GM12878 (cell line): ENCODE measurements around the gene HOMER2. TPM values are rescaled to one million over a fixed set of nuclear protein-coding genes. Genes with fewer than 3 reads are reported as not detected.

Source experiments
- ATAC-seq: fragments of 200-7000 bp; cut with Tn5 transposase; 3 replicates; pipeline ENCODE4 v1.9.1; 2020; ENCODE audit warnings: mild to moderate bottlenecking, moderate library complexity
- BruUV-seq: library from RNA; stranded (reverse); fragments of 400-500 nt; replicated peaks from 2 replicates; lab custom pipeline; 2021; lab: Mats Ljungman, UMichigan
- CTCF ChIA-PET: fragments of 300-600 bp; sonication (Branson Sonifier 250); formaldehyde crosslinking; extraction: SDS; loops from one replicate; lab custom pipeline; 2021; ENCODE audit warnings: inconsistent platforms; lab: Yijun Ruan, JAX
- POLR2A ChIA-PET: fragments of 350-600 bp; formaldehyde crosslinking; extraction: SDS; loops from one replicate; lab custom pipeline; 2021; ENCODE audit warnings: inconsistent platforms; lab: Charles Lee
- RAD21 ChIA-PET: fragments of 300-600 bp; sonication (Branson Sonifier 250); formaldehyde crosslinking; loops from one replicate; lab custom pipeline; 2023; ENCODE audit warnings: antibody characterized with exemption; ENCODE audit not compliant: unreplicated experiment; lab: Charles Lee
- SMC1A ChIA-PET: fragments of 300-600 bp; sonication (Branson Sonifier 250); formaldehyde crosslinking; loops from one replicate; lab custom pipeline; 2023; ENCODE audit not compliant: unreplicated experiment, uncharacterized antibody; lab: Charles Lee
- DNase-seq: peaks from one replicate; pipeline ENCODE4 v3.0.0-alpha.2; 2011; ENCODE audit warnings: low read depth, low spot score
- FAIRE-seq: peaks from 3 replicates; lab custom pipeline; 2011; peaks lifted over from hg19 to GRCh38; lab: Jason Lieb, UNC
- H2AFZ ChIP-seq: 2 replicates; pipeline ENCODE4 v1.6.0; 2011; ENCODE audit warnings: low read depth, low read length, control low read depth; ENCODE audit not compliant: control insufficient read depth
- H3K27ac ChIP-seq: 2 replicates; pipeline ENCODE4 v1.5.1; 2011; ENCODE audit warnings: control low read depth; ENCODE audit not compliant: control insufficient read depth, insufficient read depth
- H3K27me3 ChIP-seq, 2 experiments: replicated peaks in 1 of 2; 2 replicates each; pipeline versions ENCODE4 v1.6.0 to v1.6.1; 2011; ENCODE audit warnings: low read length in 1 of 2; ENCODE audit not compliant: control insufficient read depth in 2 of 2, insufficient read depth in 2 of 2
- H3K36me3 ChIP-seq, 2 experiments: 2 replicates each; pipeline ENCODE4 v1.5.1; 2011; ENCODE audit warnings: low read length in 1 of 2; ENCODE audit not compliant: control insufficient read depth in 2 of 2, insufficient read depth in 2 of 2
- H3K4me1 ChIP-seq: 2 replicates; pipeline ENCODE4 v1.6.1; 2011; ENCODE audit warnings: mild to moderate bottlenecking, low read length, moderate library complexity, mixed read lengths; ENCODE audit not compliant: control insufficient read depth, insufficient read depth
- H3K4me2 ChIP-seq: 2 replicates; pipeline ENCODE4 v1.6.0; 2011; ENCODE audit warnings: control low read depth; ENCODE audit not compliant: control insufficient read depth, insufficient read depth
- H3K4me3 ChIP-seq: fragments of 200-600 bp; sonication (generic); 2 replicates; pipeline ENCODE4 v1.5.1; 2016
- H3K79me2 ChIP-seq: 2 replicates; pipeline ENCODE4 v1.6.0; 2011; ENCODE audit warnings: low read length; ENCODE audit not compliant: control insufficient read depth, insufficient read depth
- H3K9ac ChIP-seq: 2 replicates; pipeline ENCODE4 v1.8.0; 2011; ENCODE audit warnings: low read length, control low read depth, mixed read lengths; ENCODE audit not compliant: control insufficient read depth, insufficient read depth
- H3K9me3 ChIP-seq: replicated peaks from 3 replicates; pipeline ENCODE4 v1.5.1; 2011; ENCODE audit warnings: mild to moderate bottlenecking, low read length; ENCODE audit not compliant: control insufficient read depth, insufficient read depth
- H4K20me1 ChIP-seq: 2 replicates; pipeline ENCODE4 v1.6.0; 2011; ENCODE audit not compliant: control insufficient read depth, insufficient read depth
- DPF2 ChIP-seq: fragments of 450-650 bp; IDR thresholded peaks from 2 replicates; pipeline ENCODE4 v1.6.1; 2017; ENCODE audit warnings: mild to moderate bottlenecking
- HDAC6 ChIP-seq: fragments of 200-600 bp; sonication (generic); IDR thresholded peaks from one replicate; pipeline ENCODE4 v1.8.0; 2017; ENCODE audit warnings: antibody characterized with exemption; ENCODE audit not compliant: unreplicated experiment
- MEF2A ChIP-seq: IDR thresholded peaks from 2 replicates; pipeline ENCODE4 v1.6.1; 2011; ENCODE audit warnings: low read depth, mild to moderate bottlenecking, low read length, moderate library complexity; ENCODE audit not compliant: insufficient read depth
- NFYA ChIP-seq: IDR thresholded peaks from 2 replicates; pipeline ENCODE4 v1.6.1; 2011; ENCODE audit warnings: low read depth, mild to moderate bottlenecking, low read length, improper control_type of control experiment, borderline replicate concordance
- WGBS: methylation state at CpG from one replicate; pipeline ENCODE4 v1.1.6; 2016; ENCODE audit warnings: low lambda C conversion rate; ENCODE audit not compliant: insufficient replicate concordance, insufficient coverage; ENCODE audit errors: missing lambda C conversion rate; 5-methylcytosine and 5-hydroxymethylcytosine counted together
- in situ Hi-C: fragments of 300-500 bp; cut with MboI; formaldehyde crosslinking; loops from 9 replicates; pipeline ENCODE4 v1.14.3; 2018; ENCODE audit warnings: mixed read lengths
- intact Hi-C: fragments of 100-400 bp; cut with micrococcal nuclease; formaldehyde crosslinking; loops from one replicate; pipeline ENCODE4 v1.14.2; 2022; ENCODE audit not compliant: unreplicated experiment
- polyA plus RNA-seq, 11 experiments: library from polyadenylated mRNA; depleted of rRNA in 4 of 11; unstranded in 6 of 11; stranded (reverse) in 5 of 11; fragments of >200 nt; fragmentation: Nextera tagmentation in 4 of 11; fragmentation: Illumina TruSeq in 1 of 11; extraction: Ambion mirVana in 4 of 11; extraction: Trizol in 1 of 11; gene quantifications; 1 replicate in 1 of 11; 2 replicates in 10 of 11; pipeline versions ENCODE4 v1.2.1 to v1.2.3, GENCODE V29; 2011 to 2016; ENCODE audit warnings: inconsistent platforms in 2 of 11, missing spikeins in 2 of 11, low read depth in 1 of 11
- total RNA-seq, 4 experiments: library from RNA; depleted of rRNA in 3 of 4; stranded (reverse); fragments of >200 nt in 3 of 4; fragmentation: Illumina TruSeq in 1 of 4; extraction: Trizol in 1 of 4; gene quantifications; 2 replicates each; pipeline versions ENCODE4 v1.2.1 to v1.2.3, GENCODE V29; 2013 to 2021

The HOMER2 gene
- total and polyA plus RNA-seq, 10 of the 15 experiments (the other 5 are each of a cell fraction or from before 2014, with no cell fraction given), result 0.60 to 5.0 (median 1.8) TPM

DNA sequence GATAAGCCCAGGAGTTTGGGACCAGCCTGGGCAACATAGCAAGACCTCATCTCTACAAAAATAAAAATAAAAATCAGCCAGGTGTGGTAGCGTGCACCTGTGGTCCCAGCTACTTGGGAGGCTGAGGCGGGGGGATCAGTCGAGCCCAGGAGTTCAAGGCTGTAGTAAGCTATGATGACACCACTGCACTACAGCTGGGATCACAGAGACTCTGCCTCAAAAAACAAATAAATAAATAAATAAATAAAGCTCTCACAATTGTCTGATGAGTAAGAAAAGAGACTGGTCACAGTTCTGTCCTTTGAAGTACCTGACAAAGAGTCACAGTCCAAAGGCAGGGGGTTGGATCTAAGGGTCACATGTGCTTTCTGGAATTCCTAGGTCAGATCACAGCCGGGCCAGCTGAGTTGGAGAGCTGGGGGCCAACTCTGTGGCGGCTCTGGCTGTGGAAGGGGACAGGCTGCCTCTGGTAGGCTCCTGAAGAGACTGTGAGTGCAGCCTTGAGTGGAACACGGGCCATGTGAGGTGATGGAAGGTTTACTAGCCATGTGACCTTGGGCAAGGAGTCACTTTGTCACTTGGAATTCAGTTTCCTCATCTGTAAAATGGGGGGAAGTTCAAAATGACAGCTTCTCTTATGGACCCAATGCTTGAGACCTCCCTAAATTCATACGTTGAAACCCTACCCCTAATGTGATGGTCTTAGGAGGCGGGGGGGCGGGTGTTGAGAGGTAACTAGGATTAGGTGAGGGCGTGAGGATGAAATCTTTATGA lies 95.9 kb downstream of the HOMER2 start:
- no peak for TF ChIP-seq MEF2A
- no peak for TF ChIP-seq DPF2
- no peak for TF ChIP-seq HDAC6
- no peak for TF ChIP-seq NFYA
- 64% methylated on average over 10 of the region's 10 CpGs for WGBS
- BruUV-seq, result no TSS peak
- no peak overlapping the region for H3K4me2 ChIP-seq
- no peak overlapping the region for H3K27ac ChIP-seq
- POLR2A ChIA-PET, result interaction anchor here (0.6 kb wide), 1 partner anchor 102 kb away, joined by 4 read pairs; no protein-coding TSS in a partner anchor
- no peak overlapping the region for H2AFZ ChIP-seq
- H3K9me3 ChIP-seq, result no peaks in the 10 kb centered on the region
- H3K9ac ChIP-seq, result no peak overlapping the region
- H3K27me3 ChIP-seq, result no peaks in the 10 kb centered on the region
- in situ Hi-C loops (no loop called here), intact Hi-C loops (no loop called here)
- H4K20me1 ChIP-seq, result no peaks in the 10 kb centered on the region
- RAD21 ChIA-PET, result interaction anchor here (0.6 kb wide), 1 partner anchor 11 kb away, joined by 3 read pairs; no protein-coding TSS in a partner anchor
- SMC1A ChIA-PET, result interaction anchor here (1.0 kb wide), 1 partner anchor 24 kb away, joined by 3 read pairs; no protein-coding TSS in a partner anchor
- ATAC-seq (no peak), DNase-seq (no peak), FAIRE-seq (no peak)
- no peak overlapping the region for H3K4me3 ChIP-seq
- no peaks in the 10 kb centered on the region for H3K79me2 ChIP-seq
- H3K4me1 ChIP-seq, result no peaks in the 10 kb centered on the region
- no peaks in the 10 kb centered on the region for H3K36me3 ChIP-seq
- CTCF ChIA-PET, result interaction anchor here (0.6 to 0.7 kb wide), 4 partner anchors 71 to 519 kb away, joined by 3 read pairs; no protein-coding TSS in a partner anchor
